Measurements from ENCODE around the gene CFAP58.
"Not testable (repeated sequence)": the region's sequence is repeated elsewhere in the genome, so short reads cannot be mapped to it uniquely, and the experiment has no call there.

CFAP58 gene

DNA sequence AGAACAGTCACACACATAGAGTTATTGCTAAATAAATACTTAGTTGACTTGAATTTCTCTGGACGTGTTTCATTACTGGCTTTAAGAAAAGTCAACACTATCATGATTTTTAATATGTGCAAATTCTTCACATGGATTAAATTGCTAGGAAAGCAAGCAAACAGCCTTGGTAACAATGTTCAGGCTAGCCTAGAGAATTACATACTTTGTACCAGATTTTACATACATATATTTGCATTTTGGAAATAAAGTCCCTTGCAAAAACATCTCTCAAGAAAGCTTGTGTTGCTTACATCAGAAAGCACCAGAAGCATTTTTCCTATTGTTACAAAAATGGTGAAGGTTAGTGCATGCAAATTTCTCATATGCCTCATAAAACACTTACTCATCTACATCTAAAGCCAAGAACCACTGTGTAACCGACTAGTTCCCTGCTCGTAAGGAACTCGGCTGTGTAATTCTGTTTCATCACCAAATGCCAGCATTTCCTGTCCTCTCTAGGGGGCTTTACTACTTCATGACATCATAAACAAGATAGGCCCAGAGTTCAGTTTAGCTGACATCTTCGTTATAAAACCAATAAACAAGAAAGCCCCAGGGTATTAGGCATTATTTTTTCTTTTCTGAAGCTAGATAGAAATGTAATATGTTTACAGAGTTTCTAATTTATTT is 87.8 kb downstream of the CFAP58 start:
- DNase-seq = no peak

DNA sequence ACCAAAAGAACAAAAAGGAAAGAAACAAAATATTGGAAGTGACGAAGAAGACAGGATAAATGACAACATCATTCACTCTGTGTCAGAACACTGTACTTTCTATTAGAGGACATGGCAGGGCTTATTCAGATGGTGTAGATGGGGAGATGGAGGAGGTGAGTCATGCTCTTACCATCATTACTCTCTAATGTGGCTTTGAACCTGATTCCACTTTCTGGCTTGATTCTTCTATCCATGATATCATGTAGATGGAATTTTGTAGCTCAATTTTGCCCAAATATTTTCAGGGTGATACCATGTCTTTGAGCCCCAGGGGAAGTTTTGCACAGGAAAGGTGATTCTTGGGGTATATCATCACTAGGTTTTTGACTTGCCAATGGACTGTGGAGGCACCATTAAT is 91.7 kb downstream of the CFAP58 start:
- DNase-seq = no peak

DNA sequence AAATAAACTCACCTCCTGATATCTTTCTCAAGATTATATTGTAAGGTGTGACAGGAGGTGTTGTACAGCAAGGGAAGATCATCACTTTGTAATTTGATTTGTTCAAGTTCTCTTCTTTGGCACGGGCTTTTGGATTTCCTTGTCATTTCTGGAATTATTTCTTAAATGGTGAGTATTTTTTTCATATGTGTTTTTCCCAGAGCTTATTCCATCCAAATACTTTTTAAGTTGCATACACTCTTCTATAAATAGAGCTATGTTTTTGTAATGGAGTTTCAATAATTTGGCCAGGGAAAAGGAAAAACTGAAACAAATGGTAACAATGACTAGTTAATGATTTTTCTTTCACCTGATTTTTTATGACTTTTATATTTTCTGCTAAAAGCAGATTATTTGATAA is 92.5 kb downstream of the CFAP58 start:
- DNase-seq = no peak

DNA sequence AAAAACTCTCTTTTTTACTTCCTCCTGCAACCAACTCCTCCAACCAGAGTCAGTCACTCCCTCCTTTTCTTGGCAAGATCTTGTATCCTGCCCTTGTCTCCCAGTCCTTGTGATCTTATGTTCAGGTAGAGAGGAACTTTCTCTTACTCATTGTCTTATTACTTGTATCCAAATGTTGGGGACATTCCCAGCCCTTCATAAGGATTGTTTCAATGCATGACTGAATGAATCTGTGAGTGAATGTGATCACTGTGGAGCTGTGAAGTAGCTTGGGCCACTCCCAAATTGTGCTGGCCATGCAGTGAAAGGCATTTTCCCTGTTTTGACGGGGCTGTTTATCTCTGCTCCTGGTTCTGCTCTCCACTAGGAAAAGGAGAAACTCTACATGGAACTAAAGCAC is 93.7 kb downstream of the CFAP58 start:
- no peak for DNase-seq

DNA sequence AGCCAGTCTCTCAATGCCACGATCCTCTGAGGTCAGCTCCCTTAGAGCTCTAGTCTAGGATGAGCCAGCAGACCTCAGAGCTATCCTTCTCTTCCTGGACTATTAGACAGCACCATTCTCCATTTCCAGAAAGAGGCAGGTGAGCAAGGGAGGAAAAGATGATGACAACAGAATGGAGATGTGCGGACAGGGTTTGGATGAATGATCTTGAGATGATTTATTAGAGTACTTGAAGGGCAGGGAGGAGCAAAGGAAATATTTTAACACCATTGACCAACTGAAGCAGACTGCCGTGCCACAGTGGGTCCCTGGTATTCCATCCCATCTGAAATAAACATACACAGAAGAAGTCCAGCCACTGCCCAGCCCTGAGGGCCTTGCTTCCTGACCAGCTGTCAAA is 94.3 kb downstream of the CFAP58 start:
- no peak for DNase-seq

DNA sequence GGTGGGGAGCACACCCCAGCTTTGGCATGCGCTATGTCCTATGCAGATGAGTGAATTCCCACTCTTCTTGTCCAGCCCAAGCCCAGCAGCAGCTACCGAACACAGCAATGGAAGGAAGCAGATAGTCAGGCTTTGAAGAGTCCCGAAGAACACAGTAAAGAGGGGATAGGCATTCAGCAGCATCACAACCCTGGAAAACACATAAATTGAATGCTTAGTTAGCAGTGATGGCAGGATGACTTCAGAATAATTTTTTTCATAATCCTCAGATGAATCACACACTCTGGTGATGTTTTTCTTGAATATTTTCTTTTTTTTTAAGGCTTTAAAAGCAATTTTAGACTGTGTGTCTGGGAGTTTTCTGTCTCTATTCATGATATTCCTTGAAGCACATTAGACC is 95.8 kb downstream of the CFAP58 start:
- no peak for DNase-seq

DNA sequence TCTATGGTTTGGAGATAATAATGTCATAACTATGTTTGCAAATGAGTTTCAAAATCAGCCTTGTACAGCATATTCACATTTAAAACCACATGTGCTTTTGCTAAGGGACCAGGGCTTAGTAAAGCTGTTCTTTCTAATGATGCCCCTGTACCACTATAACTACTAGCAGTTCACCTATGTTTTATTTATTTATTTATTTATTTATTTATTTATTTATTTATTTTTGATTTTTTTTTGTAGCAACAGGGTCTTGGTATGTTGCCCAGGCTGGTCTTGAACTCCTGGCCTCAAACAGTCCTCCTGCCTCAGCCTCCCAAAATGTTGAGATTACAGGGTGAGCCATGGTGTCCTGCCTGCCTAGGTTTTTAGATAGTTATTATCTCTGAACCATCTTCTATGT is 96.9 kb downstream of the CFAP58 start:
- no peak for DNase-seq

DNA sequence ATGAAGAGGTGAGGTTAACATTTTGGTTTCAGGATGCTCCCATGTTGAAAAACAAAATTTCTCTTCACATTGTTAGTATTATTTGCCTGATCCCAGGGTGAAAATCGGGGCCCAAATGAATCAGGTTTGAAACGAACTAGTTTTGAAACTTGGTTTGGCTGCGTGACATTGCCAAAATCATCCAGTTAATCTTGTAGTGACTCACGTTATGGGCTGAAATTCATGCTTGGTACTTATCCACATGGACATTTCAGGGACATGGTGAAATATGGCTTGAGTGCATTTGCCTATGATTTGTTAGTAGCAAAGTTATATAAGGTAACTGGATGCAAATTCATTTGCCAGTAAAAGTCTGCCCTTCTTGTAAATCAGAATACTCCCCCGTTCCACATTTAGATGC is 97.3 kb downstream of the CFAP58 start:
- no peak for DNase-seq

DNA sequence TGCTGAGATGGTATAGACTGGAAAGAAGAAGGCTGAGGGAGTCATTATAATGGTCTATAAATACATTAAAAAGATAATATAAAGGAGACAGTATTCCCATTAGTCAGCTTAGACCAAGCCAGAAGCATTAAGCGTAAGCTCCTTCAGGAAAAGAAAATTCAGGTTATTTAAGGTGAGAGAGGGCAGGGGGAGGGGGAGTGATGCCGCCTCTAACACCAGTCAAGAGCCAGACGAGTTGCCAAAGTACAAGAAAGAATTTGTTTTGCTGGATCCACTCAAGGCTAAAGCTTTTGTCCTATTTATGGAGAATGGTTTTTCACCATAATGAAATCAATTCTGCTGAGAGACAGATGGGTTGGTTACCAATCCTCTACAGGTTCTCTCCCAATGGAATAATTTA is 99.3 kb downstream of the CFAP58 start:
- DNase-seq = no peak

DNA sequence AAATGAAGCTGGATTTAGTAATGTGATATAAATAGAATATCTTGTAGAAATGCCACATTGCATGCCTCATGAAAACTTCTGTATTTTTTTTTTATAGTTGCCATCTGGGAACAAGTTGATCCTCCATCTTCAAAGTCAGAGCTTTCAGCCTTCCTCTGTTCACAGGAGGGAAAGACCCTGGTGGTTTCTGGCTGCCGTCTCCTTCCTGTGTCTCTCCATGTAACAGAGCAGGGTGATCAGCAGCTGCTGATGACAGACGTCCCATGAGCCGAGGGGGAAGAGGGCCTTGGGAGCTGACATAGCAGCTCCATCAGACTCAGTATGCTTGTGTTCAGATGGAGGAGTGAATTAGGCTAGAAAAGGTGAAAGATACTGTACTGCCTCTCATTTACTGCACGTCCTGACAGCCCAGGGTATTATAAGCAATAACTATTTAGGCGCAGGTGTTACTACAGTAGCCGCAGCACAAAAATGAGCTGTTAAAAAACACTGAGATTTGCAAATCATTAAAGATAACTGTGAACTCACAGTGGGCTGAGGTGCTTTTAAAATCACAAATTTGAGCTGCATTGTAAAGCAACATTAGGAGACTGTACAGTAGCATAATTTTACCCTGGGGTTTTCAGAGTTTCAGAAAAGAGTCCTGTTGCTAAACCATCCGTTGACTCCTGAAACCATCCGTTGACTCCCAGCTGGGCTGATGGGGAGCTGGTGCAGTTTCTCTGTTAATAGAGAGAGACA is 103.3 kb downstream of the CFAP58 start:
- DNase-seq = no peak

DNA sequence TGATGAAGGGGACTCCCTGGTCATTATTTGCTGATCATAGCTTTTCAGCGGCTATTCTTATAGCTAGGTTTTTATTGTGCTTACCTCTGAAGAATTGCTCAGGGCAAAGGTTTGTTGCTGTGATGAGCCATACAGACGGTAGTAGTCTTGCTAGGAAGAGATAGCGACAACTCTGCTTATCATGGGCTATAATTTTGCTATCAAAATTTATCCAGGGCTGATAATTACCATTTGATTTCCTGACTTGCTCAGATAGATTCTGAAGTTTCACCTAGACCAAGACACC is 103.9 kb downstream of the CFAP58 start:
- DNase-seq = no peak

DNA sequence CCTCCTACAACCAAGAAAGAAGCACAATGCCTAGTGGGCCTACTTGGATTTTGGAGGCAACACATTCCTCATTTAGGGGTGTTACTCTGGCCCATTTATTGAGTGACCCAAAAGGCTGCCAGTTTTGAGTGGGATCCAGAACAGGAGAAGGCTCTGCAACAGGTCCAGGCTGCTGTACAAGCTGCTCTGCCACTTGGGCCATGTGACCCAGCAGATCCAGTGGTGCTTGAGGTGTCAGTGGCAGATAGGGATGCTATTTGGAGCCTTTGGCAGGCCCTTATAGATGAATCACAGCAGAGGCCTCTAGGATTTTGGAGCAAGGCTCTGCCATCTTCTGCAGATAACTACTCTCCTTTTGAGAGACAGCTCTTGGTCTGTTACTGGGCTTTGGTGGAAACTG is 111.9 kb downstream of the CFAP58 start:
- not testable (repeated sequence) for DNase-seq

DNA sequence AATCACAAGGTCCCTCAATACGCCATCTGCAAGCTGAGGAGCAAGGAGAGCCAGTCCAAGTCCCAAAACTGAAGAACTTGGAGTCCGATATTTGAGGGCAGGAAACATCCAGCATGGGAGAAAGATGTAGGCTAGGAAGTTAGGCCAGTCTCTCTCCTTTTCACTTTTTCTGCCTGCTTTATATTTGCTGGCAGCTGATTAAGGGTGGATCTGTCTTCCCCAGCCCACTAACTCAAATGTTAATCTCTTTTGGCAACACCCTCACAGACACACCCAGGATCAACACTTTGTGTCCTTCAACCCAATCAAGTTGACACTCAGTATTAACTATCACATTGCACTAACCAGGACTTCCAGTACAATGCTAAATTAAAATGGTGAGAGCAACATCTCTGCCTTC is 115.2 kb downstream of the CFAP58 start:
- not testable (repeated sequence) for DNase-seq

DNA sequence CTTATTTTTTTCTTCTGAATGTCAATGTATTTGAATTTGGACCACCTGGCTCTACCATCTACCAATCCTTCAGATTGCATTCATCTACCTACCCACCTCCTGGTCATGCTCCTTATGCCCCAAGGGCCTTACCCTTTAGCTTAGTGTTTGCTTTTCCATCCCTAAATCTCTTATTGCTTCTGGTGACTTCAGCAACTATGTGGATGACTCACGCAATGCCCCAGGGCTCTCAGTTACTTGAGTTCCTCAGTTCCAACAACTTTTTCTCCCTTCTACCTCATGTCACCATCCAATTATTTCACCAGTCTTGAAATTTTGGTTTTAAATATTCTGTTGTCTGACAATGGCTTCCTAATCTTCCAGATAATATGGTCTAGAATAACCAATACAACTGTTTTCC is 118.9 kb downstream of the CFAP58 start:
- no peak for DNase-seq

DNA sequence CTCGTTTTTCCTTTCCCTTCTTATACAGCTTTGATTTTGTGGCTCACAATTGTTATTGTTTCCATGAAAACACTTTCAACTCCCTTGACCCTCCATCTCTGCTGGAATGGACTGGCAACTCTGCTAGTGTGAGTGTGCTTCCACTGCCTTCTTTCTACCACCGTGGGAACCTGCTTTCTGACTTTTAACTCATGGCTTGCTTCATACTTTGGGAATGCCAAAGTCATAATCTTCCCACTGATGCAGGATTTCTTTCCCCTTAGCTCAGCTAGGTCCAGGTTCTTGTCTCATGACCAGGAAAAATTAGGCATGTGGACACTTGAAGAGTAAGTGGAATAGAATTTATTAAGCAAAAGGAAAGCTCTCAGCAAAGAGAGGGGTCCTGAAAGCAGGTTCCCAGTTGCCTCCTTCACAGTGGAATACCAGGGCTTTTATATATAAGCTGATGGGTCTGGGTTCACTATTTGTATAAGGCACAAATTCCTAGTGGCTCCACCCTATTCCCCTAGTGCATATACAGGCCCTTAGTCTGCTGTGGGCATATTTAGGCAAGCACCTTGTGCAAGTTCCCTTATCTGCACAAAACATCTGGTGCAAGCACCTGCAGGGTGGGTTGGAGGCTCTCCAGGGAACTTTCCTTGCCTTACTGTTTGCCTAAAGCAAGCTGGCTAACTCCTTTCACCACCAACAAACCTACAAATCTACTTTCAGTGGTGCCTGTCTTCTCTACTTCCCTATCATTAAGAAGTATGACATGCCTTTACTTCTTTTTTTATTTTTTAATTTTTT is 119.5 kb downstream of the CFAP58 start:
- DNase-seq = no peak

DNA sequence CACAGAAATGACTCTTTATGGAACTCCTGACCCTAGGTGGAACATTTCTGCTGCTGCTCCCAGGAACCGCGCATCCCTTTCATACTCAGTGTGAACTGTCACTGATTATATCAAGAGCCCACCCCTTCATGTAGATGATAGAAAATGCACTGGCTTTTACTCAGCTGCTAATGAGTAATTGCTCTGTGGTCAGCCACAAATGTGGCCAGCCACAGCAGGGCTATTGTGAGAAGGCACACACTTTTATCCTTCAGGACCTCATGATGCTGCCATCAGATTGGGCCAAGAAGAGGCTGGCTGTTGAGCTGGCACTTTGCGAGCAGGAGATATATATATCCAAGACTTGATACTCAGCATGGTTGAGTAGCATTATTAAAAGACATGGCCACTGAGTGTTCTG is 124.7 kb downstream of the CFAP58 start:
- DNase-seq = no peak

DNA sequence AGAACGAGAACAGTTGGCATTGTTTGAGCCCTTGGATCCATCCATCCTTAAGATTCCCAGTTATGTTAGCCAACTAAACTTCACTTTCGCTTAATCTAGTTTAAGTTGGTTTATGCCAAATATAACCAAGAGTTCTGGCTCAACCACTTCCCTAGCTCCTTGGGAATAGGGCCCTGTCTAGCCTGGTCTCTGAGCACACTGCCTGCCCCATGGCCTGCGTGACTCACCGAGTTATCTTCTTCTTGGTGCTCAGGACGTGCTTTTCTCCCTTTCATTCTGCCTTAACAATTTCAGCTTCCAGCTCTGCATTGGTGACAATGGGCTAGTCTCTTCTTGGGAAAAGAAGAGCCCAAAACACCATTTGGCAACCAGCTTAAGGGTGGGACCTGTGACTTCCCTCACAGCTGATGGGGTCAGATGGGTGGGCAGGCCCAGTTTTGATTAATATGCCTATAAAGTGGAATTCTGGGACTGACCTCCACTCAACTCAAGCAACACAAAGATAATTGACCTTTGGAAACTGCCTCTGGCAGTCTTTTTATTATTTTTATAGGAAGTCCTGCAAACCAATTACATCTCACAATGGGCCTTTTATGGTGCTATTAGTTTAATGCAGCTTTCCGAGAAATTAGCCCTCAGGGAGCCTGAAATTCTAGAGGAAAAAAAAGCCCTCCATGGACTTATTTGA is 126.4 kb downstream of the CFAP58 start:
- DNase-seq = no peak

DNA sequence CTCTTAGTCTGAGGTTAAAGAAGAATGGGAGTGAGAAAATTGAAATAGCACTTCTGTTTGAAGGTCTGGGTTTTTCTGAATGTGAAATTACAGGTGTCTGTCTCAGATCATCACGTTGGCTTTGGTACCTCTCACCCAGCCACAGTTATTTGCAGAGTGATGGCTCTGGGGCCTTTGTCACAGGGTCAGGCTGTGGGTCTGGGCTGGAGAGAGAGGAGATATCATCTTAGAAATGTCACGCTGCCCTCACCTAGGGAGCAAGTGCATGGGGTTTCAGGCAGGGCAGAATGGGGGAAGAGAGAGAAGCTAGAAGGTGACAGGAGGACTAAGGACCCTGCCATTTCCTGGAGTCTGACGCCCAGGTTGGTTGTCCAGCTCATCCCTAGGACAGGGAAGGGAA is 127.2 kb downstream of the CFAP58 start:
- no peak for DNase-seq

DNA sequence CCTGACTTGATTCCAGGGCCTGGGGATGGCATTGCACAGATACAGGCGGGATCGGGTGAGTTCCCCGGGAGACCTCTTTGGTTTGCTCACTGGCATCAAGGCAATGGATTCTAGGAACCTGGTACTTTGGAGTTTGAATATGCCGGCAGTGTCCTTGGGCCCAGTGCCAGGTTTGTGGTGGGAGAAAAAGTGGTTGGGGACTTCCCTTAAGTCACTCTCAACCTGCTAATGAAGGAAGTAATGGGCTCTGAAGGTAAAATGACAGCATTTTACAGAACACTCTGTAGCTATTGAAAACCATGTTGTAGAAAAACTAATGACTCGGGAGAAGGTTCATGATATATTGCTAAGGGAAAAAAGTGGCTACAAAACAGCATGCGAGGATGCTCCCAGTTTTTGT is 129.9 kb downstream of the CFAP58 start:
- no peak for DNase-seq

DNA sequence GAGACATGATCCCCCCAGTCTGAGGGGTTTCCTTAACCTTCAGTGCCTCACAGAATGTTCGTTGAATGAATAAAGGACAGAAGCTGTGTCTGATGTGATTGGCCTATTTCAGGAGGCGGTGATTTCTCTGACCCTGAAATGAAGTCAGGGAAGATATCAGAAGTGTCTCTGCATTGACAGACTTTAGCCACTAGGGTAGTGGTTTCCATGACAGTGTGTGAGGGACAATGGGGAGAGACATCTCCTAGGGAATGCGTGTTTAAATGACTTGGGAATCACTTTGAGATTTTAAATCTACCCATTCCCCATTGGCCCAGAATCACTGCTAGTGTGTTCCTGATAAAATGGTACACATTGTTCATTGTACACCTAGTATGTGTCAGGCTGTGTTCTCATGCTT is 132.0 kb downstream of the CFAP58 start:
- DNase-seq = no peak

DNA sequence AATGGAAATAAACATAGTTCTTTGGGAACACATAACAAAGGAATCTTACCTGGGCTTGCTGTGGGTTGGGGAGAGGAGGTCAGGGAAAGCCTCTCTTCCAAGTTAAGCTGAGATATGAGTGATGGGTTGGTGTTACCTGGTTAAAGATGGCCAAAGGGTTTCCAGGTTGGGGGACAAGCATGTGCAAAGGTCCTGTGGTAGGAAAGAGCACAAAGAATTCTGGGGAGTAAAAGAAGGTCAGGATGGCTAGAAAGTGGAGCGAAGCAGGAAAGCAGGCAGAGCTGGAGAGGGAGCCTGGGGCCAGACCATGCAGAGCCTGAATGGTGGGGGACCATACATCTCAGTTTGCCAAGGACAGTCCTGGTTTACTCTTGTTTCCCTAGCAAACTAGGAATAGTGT is 133.2 kb downstream of the CFAP58 start:
- DNase-seq = no peak

DNA sequence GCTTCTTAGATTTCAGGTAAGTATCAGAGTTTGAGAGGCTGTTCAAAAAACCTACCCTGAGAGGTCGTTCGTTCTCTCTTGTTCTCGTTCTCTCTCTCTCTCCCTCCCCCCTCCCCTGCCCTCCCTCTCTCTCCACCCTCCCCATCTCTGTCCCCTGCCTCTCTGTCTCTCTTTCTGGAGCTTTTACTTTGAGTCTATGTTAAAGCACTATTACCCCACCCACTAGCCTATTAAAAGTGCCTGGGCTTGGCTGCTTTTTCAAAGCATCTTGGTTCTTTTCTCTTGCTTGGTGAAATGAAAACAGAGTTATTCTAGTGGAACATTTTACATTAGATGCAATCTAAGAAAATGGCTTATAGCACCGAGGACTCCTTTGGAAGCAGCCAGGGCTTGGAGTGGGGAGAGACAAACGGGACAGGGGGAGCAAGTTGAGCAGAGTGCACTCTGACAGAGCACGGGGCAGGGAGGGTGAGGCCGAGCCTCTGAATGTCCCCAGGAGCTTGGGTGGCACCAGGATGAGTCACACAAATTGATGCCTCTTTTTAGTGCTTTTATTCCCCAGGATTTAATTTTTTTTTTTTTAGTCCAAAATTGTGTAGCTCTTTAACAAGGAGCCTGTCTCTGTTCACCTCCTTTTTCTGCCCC is 134.3 kb downstream of the CFAP58 start:
- no peak for DNase-seq

DNA sequence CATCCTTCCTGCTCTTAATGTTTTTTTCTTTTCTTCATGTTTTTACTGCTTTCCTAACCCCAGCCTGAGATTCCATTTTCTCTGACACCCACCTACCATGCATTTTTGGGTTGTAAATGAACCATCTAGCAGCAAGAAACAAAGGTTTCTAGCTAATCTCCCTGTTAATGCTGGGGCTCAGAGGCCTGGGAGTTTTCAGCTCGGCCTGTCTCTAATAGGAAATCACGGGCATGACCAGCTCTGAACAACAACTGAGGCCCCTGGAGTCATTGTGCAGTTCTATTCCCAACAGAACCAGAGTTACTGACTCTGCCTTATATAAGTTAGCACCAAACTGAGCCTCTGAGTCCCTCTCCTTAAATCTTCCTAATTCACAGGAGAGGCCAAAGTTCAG is 134.8 kb downstream of the CFAP58 start:
- DNase-seq = no peak
